HG02840 (cell line): Measurements from ENCODE around the gene COPG2.
"Not testable (repeated sequence)": the region's sequence is repeated elsewhere in the genome, so short reads cannot be mapped to it uniquely, and the experiment has no call there.

Experiments used
- ATAC-seq: cut with Tn5 transposase; IDR thresholded peaks from one replicate; pipeline ENCODE4 v1.9.1; 2021; ENCODE audit warnings: mild to moderate bottlenecking, moderate library complexity, moderate number of reproducible peaks; ENCODE audit not compliant: unreplicated experiment, low FRiP score

Gene COPG2

GRCh38 chr7:130575110-130575509 lies 93.4 kb downstream of the COPG2 start:
- not testable (repeated sequence) for ATAC-seq

- not testable (repeated sequence) for ATAC-seq
Observed at GRCh38 chr7:130570144-130570543, 98.4 kb downstream of the COPG2 start.

- no peak for ATAC-seq
Observed at GRCh38 chr7:130566898-130567280, 101.7 kb downstream of the COPG2 start.

GRCh38 chr7:130566168-130566897 lies 102.2 kb downstream of the COPG2 start:
- no peak for ATAC-seq

- ATAC-seq = no peak
Observed at GRCh38 chr7:130560972-130561371, 107.6 kb downstream of the COPG2 start.

- no peak for ATAC-seq
Observed at GRCh38 chr7:130559184-130559583, 109.4 kb downstream of the COPG2 start.

- no peak for ATAC-seq
Observed at GRCh38 chr7:130554481-130554880, 114.1 kb downstream of the COPG2 start.

GRCh38 chr7:130553398-130554029 lies 115.0 kb downstream of the COPG2 start:
- no peak for ATAC-seq

GRCh38 chr7:130544356-130544755 lies 124.2 kb downstream of the COPG2 start:
- ATAC-seq = no peak

GRCh38 chr7:130543487-130544010 lies 125.0 kb downstream of the COPG2 start:
- no peak for ATAC-seq

GRCh38 chr7:130542297-130542696 lies 126.3 kb downstream of the COPG2 start:
- ATAC-seq = not testable (repeated sequence)

- ATAC-seq = not testable (repeated sequence)
Observed at GRCh38 chr7:130541287-130541686, 127.3 kb downstream of the COPG2 start.

GRCh38 chr7:130537894-130538293 lies 130.7 kb downstream of the COPG2 start:
- ATAC-seq = not testable (repeated sequence)

GRCh38 chr7:130529417-130529816 lies 139.1 kb downstream of the COPG2 start:
- ATAC-seq = no peak

GRCh38 chr7:130527752-130528355 lies 140.7 kb downstream of the COPG2 start:
- ATAC-seq = not testable (repeated sequence)

GRCh38 chr7:130524628-130525027 lies 143.9 kb downstream of the COPG2 start:
- no peak for ATAC-seq

- ATAC-seq = not testable (repeated sequence)
Observed at GRCh38 chr7:130523519-130524125, 144.9 kb downstream of the COPG2 start.

- no peak for ATAC-seq
Observed at GRCh38 chr7:130521258-130521951, 147.1 kb downstream of the COPG2 start.

- ATAC-seq = no peak
Observed at GRCh38 chr7:130515315-130516040, 153.1 kb downstream of the COPG2 start.

GRCh38 chr7:130513447-130513846 lies 155.1 kb downstream of the COPG2 start:
- ATAC-seq = no peak
